Measurements from ENCODE around the gene AP3S1. TPM values are rescaled to one million over a fixed set of nuclear protein-coding genes. Genes with fewer than 3 reads are reported as not detected.
A peak's percentile ranks its signal among the peaks of the same experiment; 100 is the strongest.

AP3S1 gene
- total RNA-seq, 1 experiment from 2014 or later = 60.8 TPM

GRCh38 chr5:115873392-115873791 is 31.7 kb downstream of the AP3S1 start:
- no peak for ATAC-seq
- Mint-ChIP-seq H3K4me3 (no peak overlapping the region), H3K4me1 (peaks cover 6% of the 10 kb centered on the region), H3K9me3 (no peaks in the 10 kb centered on the region), H3K27me3 (ENCODE audit: low read depth) (no peaks in the 10 kb centered on the region), H3K27ac (no peak overlapping the region), H3K36me3 (peaks cover 15% of the 10 kb centered on the region)
- no peak for DNase-seq (ENCODE audit: low spot score)
- TF ChIP-seq ARID4B (CRISPR knock-in tag; IDR thresholded peaks at IDR 0.05; ENCODE audit: borderline replicate concordance) = no peak
- no peak for TF ChIP-seq ZNF671 (CRISPR knock-in tag; IDR thresholded peaks at IDR 0.05)
- TF ChIP-seq ZNF396 (CRISPR knock-in tag; IDR thresholded peaks at IDR 0.05; ENCODE audit: borderline replicate concordance) = no peak
- TF ChIP-seq NR2C2 (CRISPR knock-in tag; IDR thresholded peaks at IDR 0.05) = no peak
- TF ChIP-seq ATF1 (CRISPR knock-in tag; IDR thresholded peaks at IDR 0.05) = no peak
- ChIA-PET CTCF (interaction anchor here (0.8 kb wide), 1 partner anchor 15 kb away, joined by 3 read pairs; no protein-coding TSS in a partner anchor), POLR2A (no interaction called here)

GRCh38 chr5:115875447-115875846 is 33.7 kb downstream of the AP3S1 start:
- peak; percentile 68 for ATAC-seq
- no peak overlapping the region for H3K4me3 Mint-ChIP-seq
- peaks cover 6% of the 10 kb centered on the region for H3K4me1 Mint-ChIP-seq
- ChIA-PET CTCF (interaction anchor here (1.0 kb wide), 5 partner anchors 8 to 87 kb away, joined by 3 to 6 read pairs (median 4); no protein-coding TSS in a partner anchor), POLR2A (no interaction called here)
- DNase-seq (ENCODE audit: low spot score) = no peak
- H3K27me3 Mint-ChIP-seq (ENCODE audit: low read depth) = no peaks in the 10 kb centered on the region
- peaks cover 14% of the 10 kb centered on the region for H3K36me3 Mint-ChIP-seq
- no peaks in the 10 kb centered on the region for H3K9me3 Mint-ChIP-seq
- TF ChIP-seq PRRX2 (CRISPR knock-in tag; IDR thresholded peaks at IDR 0.05) (no peak), ESRRA (CRISPR knock-in tag; IDR thresholded peaks at IDR 0.05; ENCODE audit: borderline replicate concordance) (no peak), TEAD1 (CRISPR knock-in tag; IDR thresholded peaks at IDR 0.05) (no peak), EMX1 (CRISPR knock-in tag; IDR thresholded peaks at IDR 0.05) (no peak), ZNF512 (CRISPR knock-in tag; IDR thresholded peaks at IDR 0.05; ENCODE audit: borderline replicate concordance) (no peak), USF2 (CRISPR knock-in tag; IDR thresholded peaks at IDR 0.05) (no peak), ETV6 (CRISPR knock-in tag; IDR thresholded peaks at IDR 0.05) (no peak), MXD4 (CRISPR knock-in tag; IDR thresholded peaks at IDR 0.05; ENCODE audit: borderline replicate concordance) (no peak), OVOL2 (CRISPR knock-in tag; IDR thresholded peaks at IDR 0.05; ENCODE audit: borderline replicate concordance) (no peak), ZNF317 (CRISPR knock-in tag; IDR thresholded peaks at IDR 0.05; ENCODE audit: borderline replicate concordance, low read depth) (no peak), NR1H2 (CRISPR knock-in tag; IDR thresholded peaks at IDR 0.05) (no peak)
- TF ChIP-seq, protein P1, sequence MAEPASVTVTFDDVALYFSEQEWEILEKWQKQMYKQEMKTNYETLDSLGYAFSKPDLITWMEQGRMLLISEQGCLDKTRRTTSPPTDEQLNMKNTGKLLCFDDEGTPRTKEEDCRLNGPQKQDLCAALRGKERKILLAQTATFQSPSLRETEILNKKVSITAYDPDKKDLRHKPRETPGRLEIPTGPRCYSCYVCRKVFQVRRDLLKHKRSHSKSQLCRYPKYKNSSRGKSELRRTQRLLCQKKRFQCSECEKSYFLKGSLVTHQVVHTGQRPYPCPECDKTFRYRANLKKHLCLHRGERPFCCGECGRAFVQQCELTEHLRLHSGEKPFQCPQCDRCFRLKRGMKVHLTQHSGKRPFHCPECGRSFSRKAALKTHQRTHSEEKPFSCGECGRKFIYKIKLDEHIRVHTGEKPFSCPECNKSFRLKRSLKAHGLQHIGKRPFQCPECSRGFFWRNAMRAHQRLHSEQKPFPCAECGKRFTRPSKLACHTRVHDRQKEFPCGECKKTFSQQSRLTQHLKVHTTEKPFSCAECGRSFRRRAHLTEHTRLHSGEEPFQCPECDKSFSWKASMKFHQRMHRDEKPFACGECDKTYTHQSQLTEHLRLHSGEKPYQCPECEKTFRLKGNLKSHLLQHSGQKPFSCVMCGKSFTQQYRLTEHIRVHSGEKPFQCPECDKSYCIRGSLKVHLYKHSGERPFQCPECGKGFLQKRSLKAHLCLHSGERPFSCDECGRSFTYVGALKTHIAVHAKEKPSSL (CRISPR knock-in tag; conservative IDR thresholded peaks at IDR 0.05) = no peak
- TF ChIP-seq, protein P2, sequence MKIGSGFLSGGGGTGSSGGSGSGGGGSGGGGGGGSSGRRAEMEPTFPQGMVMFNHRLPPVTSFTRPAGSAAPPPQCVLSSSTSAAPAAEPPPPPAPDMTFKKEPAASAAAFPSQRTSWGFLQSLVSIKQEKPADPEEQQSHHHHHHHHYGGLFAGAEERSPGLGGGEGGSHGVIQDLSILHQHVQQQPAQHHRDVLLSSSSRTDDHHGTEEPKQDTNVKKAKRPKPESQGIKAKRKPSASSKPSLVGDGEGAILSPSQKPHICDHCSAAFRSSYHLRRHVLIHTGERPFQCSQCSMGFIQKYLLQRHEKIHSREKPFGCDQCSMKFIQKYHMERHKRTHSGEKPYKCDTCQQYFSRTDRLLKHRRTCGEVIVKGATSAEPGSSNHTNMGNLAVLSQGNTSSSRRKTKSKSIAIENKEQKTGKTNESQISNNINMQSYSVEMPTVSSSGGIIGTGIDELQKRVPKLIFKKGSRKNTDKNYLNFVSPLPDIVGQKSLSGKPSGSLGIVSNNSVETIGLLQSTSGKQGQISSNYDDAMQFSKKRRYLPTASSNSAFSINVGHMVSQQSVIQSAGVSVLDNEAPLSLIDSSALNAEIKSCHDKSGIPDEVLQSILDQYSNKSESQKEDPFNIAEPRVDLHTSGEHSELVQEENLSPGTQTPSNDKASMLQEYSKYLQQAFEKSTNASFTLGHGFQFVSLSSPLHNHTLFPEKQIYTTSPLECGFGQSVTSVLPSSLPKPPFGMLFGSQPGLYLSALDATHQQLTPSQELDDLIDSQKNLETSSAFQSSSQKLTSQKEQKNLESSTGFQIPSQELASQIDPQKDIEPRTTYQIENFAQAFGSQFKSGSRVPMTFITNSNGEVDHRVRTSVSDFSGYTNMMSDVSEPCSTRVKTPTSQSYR (CRISPR knock-in tag; IDR thresholded peaks at IDR 0.05) = no peak
- TF ChIP-seq, protein P3, sequence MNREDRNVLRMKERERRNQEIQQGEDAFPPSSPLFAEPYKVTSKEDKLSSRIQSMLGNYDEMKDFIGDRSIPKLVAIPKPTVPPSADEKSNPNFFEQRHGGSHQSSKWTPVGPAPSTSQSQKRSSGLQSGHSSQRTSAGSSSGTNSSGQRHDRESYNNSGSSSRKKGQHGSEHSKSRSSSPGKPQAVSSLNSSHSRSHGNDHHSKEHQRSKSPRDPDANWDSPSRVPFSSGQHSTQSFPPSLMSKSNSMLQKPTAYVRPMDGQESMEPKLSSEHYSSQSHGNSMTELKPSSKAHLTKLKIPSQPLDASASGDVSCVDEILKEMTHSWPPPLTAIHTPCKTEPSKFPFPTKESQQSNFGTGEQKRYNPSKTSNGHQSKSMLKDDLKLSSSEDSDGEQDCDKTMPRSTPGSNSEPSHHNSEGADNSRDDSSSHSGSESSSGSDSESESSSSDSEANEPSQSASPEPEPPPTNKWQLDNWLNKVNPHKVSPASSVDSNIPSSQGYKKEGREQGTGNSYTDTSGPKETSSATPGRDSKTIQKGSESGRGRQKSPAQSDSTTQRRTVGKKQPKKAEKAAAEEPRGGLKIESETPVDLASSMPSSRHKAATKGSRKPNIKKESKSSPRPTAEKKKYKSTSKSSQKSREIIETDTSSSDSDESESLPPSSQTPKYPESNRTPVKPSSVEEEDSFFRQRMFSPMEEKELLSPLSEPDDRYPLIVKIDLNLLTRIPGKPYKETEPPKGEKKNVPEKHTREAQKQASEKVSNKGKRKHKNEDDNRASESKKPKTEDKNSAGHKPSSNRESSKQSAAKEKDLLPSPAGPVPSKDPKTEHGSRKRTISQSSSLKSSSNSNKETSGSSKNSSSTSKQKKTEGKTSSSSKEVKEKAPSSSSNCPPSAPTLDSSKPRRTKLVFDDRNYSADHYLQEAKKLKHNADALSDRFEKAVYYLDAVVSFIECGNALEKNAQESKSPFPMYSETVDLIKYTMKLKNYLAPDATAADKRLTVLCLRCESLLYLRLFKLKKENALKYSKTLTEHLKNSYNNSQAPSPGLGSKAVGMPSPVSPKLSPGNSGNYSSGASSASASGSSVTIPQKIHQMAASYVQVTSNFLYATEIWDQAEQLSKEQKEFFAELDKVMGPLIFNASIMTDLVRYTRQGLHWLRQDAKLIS (CRISPR knock-in tag; IDR thresholded peaks at IDR 0.05; ENCODE audit: borderline replicate concordance) = no peak
- no peak overlapping the region for H3K27ac Mint-ChIP-seq

Data from WTC11 (cell line).